GDM1 (cell line): ENCODE data around the gene ACOXL.

ENCODE experiments used
- DNase-seq: peaks from one replicate; lab custom pipeline; 2025; lab: John Stamatoyannopoulos, UW

ACOXL gene

DNA sequence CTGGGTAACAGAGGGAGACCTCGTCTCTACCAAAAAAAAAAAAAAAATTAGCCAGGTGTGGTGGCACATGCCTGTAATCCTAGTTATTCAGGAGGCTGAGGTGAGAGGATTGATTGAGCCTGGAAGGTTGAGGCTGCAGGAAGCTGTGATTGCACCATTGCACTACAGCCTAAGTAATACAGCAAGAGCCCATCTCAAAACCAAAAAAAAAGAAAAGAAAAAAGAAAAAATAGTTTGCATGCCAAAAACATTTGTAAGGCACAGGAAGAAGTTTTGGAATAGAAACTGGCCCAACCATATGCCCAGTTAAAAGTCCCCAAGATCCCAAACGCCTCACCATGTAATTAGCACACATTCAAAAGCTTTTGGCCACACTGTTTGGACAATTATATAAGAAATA is 13.4 kb upstream of the ACOXL start:
- no peak for DNase-seq

DNA sequence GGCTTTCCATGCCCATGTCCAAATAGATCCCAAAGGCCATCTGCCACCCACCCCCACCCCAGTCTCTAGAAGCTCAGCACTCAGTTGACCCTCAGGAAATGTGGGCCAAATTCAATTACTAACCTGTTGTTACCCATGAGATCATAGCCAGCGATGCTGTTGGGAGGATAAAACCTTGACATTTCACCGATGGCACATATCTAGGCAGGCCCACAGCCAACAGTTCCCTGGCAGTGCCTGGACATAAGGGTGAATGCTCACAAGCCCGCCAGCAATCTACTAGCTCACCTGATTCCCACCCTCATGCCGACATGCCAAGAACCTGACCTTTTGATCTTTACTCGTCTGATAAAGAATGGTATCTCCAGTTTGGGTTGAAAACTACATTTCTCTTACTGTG is 11.8 kb upstream of the ACOXL start:
- no peak for DNase-seq

DNA sequence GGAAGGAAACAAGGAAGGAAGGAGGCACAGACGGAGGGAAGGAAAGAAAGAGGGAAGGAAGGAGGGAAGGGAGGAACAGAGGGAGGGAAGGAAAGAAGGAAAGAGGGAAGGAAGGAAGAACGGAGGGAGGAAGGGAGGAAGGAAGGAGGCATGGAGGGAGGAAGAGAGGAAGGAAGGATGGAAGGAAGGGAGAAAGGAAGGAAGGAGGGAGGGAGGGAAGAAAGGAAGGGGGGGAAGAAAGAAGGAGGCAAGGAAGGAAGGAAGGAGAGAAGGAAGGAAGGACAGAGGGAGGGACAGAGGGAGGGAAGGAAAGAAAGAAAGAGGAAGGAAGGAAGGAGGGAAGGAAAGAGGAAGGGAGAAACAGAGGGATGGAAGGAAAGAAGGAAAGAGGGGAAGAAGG is 7.6 kb upstream of the ACOXL start:
- DNase-seq, result no peak

DNA sequence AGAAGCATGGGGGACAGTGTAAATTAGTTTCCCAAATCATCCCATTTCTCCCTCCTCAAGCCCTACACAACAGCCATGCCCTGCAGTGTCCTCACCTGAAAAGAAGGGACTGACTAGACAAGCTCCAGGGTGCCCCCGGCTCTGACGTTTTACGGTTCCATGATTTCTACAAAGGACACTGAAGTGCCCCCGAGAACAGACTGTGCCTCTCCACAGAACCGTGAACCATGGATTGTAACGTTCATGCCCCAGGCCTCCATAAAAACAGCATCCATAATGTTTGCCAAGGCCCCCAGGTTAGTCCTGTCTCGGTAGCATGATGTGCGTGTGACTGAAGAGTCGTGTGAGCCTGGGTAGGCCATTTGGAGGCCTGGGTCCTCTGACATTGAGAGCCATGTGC is 7.0 kb upstream of the ACOXL start:
- no peak for DNase-seq

DNA sequence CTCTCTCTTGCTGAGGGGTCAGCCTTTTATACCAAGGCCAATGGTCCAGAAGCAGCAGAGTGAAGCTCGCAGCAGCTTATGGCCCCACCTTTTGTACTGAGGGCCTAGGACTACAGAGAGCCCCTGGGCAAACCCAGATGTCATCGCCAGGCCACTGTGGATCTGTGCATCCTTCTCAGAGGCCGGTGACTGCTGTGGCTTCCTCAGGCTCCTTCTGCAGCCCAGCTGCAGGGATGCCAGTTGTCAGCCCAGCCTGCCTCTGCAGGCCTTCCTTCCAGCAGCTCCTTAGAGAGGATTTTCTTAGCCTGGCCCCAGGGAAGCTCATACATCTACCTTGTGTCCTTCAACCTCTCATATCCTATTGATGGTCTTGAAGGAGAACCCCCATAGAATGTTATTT is 6.5 kb upstream of the ACOXL start:
- DNase-seq, result no peak

DNA sequence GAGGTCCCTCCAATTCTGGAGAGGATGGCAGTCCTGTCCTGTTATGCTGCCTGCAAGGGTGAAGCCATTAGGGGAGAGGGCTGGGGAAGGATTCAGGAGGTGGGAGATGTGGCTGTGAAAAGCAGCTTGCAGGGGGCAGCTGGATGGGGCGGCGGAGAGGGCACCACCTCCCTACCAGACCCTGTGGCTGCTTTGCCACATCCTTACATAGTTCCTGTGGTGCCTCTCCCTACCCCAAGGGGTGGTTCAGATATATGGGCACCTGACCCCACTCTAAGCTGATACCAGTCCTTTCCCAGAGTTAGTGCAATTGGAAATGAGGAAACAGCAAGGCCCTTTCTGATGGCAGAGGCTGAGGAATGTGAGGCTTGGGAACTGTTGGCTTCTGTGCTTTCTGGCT is 6.1 kb upstream of the ACOXL start:
- DNase-seq, result no peak

DNA sequence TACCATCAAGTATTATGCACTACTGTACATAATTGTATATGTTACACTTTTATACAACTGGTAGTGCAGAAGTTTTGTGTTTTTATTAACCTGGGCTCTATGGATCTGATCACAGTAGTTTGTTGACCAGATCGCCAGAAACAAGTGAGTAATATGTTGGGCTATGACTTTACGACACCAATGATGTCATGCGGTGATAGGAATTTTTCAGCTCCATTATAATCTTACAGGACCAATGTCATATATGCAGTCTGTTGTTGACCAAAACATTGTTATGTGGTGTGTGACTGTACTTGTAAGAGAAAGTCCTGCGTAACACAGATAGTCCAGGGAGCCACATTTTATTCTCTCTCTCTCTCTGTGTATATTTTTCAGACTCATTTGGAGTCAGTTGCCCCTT is 4.5 kb upstream of the ACOXL start:
- DNase-seq, result no peak

DNA sequence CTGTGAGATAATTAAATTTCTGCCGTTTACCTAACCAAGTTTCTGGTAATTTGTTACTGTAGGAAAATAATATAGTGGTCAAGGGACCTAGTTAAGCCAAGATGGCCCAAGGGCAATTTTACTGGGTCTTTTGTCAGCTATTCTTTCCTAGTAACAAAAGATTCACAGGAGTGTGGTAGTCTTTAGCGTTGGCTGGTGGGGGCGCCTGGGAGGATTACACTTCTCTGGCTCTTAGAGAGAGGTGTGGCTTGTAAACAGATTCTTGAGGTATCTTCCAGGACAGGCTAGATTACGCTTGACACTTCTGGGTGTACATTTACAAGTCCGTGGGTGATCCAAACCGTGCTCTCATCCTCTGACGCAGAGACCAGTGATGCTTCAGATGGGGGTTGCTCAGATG is 3.3 kb upstream of the ACOXL start:
- no peak for DNase-seq

DNA sequence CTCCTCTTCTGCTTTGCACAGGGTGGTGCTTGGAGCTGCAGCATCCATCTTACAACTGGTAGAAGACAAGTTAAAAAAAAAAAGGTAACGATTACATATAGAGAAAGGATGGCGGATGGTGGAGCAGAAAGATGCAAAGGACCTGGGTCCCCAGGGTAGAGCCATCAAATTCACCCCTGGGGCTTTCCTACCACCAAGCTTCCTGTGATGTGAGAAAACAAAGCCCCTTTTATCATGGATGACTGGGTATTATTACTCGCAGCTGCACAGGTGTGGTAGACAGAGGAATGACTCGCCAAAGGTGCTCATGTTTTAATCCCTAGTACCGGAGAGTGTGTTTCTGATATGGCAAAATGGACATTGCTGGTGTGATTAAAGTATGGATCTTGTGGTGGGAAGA is 1.3 kb upstream of the ACOXL start:
- no peak for DNase-seq

DNA sequence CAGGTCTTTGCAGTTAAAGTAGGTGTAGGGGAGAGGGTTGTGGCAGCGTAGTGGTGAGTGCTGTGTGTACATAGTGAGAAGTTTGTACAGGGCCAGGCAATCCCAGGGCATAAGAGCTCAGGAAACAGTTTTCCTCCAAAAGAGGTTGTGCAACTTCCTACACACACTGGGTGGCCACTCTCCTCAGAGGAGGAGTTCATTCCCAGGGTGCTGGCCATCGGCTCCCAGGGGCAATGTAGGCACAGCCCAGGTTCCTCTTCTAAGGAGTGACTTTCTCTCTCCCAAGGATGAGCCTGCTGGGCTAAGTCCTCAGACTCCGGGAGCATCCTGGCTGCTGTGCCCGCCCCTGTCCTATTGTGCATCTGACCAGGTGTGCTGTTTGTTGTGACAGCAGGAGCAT is 3.0 kb downstream of the ACOXL start:
- no peak for DNase-seq

DNA sequence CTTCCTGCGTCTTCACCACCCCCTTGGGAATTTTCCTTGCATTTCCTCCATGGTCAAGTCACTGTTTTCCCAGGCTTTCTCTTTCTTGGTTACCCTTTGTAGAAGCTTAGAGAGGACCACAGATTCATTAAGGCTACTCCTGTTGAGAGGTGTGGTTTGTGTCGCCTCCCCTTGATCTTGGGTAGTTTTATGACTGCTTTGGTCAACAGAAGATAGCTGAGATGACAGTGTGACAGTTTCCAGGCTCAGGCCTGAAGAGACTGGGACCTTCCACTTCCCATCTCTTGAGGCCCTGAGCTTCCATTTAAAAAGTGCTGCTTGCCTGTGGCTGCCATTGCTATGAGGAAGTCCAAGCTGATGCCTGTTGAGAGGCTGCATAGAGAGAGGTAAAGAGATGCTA is 5.4 kb downstream of the ACOXL start:
- DNase-seq, result no peak

DNA sequence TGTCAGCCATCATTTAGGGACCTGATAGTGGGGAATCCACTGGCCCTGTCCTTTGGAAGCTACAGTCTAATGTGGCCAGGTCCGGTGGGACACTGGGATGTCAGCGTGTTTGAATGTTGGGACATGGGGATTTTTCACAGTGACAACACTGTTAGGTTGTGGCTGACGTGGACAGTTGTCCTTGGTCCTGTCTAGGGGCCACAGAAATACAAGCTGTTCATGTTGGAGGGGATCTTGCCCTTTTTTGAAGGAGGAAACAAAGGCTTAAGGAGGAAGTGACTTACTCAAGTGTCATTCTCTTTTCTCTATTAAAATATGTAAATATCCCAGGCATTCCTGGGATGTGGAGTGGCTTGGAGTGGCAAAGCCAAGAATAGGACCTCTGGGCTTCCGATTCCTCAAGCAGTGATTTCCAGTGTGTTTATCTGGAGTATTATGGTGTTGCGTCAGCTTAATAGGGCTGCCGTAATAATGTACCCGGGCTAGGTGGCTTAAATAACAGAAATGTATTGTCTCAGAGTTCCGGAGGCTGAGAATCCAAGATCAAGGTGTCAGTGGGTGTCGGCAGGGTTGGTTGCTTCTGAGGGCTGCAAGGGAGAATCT is 8.5 kb downstream of the ACOXL start:
- no peak for DNase-seq

DNA sequence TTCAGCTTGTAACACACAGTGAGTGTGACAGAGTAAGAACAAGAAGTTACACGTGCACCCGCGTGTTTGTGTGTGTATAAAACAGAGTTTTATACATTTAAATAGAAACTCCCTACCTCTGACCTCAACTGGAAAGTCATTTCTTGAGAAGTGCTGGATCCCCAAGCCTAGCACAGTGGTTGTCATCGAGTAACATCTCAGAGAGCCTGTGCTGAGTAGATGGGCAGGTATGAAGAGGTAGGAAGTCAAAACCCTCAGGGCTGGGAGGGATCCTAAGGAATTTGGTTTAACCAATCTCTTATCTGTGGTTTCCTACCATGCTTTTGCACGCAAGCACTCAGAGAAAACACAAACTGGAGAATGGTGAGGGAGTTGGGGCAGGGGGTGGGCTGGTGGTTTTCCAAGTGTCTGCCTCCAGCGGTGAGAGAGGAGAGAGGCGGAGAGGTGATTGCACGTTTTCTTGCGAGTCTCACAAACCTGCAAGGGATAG is 9.2 kb downstream of the ACOXL start:
- DNase-seq, result no peak

DNA sequence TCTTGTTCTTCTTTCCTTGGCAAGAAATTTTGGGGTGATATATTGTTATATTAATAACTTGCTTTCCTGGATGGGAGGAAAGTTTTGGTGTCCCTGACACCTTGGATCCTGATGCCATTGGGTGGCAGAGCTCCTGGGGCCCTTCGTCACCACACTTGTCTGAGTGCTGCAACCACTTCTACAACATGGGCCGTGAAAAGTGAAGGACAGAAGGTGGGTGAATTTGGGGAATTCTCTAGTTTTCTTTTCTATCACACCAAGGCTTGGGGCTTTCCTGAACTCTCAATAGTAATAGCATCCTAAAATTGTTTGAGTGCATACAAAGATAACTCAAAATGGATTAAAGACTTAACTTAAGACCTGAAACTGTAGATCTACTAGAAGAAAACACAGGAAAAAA is 10.0 kb downstream of the ACOXL start:
- DNase-seq, result no peak

DNA sequence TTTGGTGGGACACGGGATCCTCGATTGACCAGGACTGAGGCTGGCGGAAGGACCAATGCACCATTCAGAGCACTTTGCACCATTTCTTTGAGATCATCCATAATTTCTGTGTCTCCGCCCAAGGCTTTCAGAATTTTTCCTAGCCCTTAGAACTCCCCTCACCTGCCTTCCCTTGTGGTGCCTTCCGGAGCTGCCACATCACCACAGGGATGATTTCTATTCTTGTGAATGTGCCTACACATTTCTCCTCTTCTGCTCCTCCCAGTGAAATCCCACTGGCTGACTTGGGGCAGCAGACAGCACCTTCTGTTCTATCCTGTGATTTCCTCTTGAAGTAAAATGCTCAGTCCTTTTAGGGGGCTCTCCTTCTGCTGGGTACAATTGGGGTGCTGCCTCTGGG is 11.2 kb downstream of the ACOXL start:
- no peak for DNase-seq

DNA sequence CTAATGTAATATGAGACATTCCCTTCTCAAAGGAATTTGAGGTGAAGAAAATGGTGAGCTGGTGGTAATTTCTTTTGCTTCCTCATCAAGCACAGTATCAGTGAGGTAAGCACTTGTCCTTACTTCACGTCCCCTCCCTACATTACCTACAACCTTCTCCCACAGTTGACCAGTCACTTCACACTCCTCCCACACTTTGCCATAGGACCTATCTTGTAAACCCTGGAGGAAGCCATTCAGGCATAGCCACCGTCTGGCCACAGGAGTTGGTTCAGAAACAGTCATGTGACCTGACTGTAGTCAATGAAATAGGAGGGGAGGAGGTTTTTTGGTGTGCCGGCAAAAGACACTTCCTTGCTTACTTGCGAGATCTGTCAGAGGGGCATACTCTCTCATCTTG is 12.1 kb downstream of the ACOXL start:
- no peak for DNase-seq

DNA sequence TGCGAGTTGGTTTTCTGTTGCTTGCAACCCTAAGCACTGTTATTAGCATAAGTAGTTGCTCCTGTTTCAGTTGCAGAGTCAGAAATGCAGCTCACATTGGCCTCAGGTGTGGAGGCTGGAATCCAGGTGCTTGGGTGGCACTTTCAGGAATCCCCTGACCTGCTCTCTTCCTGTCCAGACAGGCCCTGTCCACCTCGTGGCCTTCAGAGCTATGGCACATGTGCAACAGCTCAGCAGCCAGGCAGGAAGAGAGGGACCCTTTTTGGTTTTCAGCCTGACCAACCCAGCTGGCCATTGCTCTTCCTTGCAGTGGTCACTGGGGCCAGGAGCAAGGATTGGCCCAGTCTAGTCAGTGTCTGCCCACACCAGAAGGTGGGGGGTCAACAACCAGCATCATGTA is 12.7 kb downstream of the ACOXL start:
- no peak for DNase-seq

DNA sequence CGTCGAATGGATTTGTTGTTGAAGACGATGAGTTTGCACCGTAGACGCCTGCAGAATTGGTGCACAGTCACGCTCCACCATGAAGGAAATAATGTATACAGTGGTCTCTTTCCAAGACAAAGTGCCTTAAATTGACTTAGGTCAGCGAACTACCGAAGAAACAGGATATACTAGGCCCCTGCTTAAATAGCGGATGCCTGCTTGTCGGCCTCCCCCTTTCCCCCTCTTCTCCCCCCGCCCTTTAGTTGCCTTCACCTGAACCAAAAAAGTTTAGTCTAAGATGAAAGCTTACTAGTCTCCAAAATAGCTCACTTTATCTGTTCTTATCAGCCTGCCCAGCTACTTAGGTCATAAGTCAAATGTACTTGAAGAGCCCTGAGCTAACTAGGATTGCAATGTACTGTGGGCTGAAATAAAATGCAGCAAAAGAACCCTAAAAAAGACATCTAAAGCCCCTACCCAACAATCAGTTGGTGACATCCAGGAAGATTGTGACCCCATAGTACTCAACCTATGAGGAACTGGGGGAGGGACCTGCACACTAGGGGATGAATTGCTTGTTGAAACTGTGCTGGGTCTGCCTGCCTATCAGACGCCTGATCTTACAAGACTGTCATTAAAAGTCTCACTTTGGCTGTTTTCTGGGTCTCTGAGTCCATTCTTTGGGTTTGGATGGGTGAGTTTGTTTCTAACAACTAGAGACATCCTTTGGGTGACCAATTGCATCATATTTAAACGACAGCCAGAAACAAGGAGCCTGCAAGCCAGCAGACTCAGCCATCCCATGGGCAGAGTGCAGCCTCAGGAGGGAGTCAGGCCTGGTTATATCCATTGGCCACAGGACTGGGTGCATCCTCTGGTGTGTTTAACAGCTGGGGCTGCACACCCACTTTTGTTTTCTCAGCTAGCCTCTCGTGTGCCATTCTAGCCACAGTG is 14.5 kb downstream of the ACOXL start:
- DNase-seq, result no peak

DNA sequence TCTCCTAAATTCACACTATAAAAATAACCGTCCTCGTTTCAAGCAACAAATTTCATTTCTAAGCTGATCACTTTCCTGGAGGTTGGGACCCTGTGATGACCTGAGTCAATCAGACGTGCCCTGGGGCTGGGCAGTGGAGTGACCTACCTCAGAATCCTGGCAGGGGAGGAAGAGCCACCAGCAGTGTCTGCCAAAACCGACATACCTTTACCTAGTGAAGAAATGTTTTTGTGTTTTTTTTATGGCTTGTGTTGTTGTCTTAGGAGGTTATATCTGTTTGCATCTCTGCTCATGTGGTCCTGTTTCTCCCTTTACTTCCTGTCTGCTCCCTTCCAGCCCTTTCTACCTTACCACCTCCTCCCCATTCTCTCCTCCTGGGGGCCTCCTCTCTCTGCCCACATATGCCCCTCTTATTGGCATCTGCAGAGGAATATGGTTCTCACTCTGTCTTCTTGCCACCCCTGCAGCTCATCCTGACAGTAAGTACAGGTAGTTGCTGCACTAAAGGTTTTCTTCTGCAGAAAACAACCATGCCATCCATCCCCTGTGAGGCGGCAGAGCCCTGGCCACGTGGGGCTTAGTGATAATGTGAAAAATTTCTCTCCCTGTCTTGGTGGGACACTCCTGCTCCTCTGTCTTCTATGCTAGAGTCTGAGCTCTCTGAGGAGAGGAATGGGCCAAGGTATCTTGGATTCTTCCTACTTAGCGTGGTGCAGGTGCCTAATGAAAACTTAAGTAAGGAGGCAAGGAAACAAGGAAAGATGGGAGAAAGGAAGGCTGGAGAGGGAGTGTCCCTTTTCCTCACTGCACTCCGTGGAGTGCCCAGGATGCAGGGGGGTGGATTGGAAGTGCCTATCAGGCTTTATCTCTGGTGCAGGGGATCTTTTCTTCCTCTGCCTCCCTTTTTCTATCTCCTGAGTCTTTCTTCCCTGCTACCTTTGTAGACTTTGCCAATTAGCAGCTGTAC is 15.4 kb downstream of the ACOXL start:
- no peak for DNase-seq

DNA sequence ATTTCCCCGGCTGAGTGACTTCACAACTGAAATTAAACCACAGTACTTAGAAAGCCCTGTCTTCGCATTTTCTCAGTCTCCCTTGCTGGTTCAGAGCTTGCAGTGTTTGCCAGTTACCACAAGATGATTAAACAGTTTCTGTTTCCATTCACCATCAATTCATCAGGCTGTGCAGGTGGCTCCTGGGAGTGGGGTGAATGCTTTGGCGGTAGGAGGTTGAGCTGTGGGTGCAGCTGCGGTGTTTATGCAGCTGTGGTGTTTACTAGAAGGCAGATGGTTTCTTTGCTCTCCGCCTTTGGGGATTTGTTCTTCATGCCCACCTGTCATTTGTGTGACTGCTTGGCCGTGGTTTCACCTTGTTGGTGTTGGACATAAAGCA is 16.1 kb downstream of the ACOXL start:
- no peak for DNase-seq

DNA sequence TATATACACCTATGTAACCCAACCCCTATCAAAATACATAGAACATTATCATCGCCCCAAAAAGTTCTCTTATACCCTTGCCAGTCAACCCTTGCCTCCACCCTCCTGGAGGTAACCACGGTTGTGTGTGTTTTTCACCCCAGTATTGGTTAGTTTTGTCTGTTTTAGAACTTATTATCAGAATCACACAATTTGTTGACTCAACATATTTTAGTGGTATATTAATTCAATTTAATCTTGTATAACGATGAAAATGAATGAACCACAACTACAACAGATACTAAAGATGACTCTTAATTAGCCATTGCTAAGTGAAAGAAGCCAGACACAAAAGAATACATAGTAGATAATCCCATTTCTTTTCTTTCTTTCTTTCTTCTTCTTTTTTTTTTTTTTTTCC is 19.3 kb downstream of the ACOXL start:
- no peak for DNase-seq

DNA sequence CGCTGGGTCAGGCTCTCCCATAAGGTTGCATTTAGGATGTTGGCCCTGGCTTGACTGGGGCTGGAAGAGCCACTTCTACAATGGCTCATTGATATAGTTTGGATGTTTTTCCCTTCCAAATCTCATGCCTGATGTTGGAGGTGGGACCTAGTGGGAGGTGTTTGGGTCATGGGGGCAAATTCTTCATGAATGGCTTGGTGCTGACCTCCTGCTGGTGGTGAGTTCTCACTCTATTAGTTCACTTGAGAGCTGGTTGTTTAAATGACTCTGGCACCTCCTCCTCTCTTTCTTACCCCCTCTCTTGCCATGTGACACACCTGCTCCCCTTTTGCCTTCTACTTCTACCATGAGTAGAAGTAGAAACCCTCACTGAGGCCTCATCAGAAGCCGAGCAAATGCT is 20.5 kb downstream of the ACOXL start:
- DNase-seq, result no peak
